HEK293 (cell line): ENCODE data around the gene FTCD.

Experiments
- CTCF ChIP-seq: fragments of 450-650 bp; formaldehyde crosslinking; IDR thresholded peaks from 2 replicates; pipeline ENCODE4 v1.5.1; 2016; ENCODE audit warnings: missing biosample characterization, missing genetic modification characterization
- MZF1 ChIP-seq: fragments of 450-650 bp; formaldehyde crosslinking; IDR thresholded peaks from 2 replicates; pipeline ENCODE4 v1.5.1; 2017; ENCODE audit warnings: missing biosample characterization, missing genetic modification characterization, borderline replicate concordance
- PATZ1 ChIP-seq: fragments of 450-650 bp; formaldehyde crosslinking; IDR thresholded peaks from 2 replicates; pipeline ENCODE4 v1.5.1; 2016; ENCODE audit warnings: missing biosample characterization, missing genetic modification characterization
- RBAK ChIP-seq: fragments of 450-650 bp; formaldehyde crosslinking; IDR thresholded peaks from 2 replicates; pipeline ENCODE4 v1.5.1; 2016; ENCODE audit warnings: missing biosample characterization, missing genetic modification characterization
- REPIN1 ChIP-seq: fragments of 450-650 bp; formaldehyde crosslinking; IDR thresholded peaks from 2 replicates; pipeline ENCODE4 v1.5.1; 2017; ENCODE audit warnings: missing biosample characterization, missing genetic modification characterization, low read depth
- TRIM28 ChIP-seq: IDR thresholded peaks from 2 replicates; pipeline ENCODE4 v1.6.1; 2011; ENCODE audit warnings: low read length, control low read depth, borderline replicate concordance
- ZNF202 ChIP-seq: fragments of 450-650 bp; formaldehyde crosslinking; IDR thresholded peaks from 2 replicates; pipeline ENCODE4 v1.5.1; 2016; ENCODE audit warnings: missing biosample characterization, missing genetic modification characterization, borderline replicate concordance
- ZNF26 ChIP-seq: fragments of 450-650 bp; formaldehyde crosslinking; IDR thresholded peaks from 2 replicates; pipeline ENCODE4 v1.5.1; 2016; ENCODE audit warnings: missing biosample characterization, missing genetic modification characterization
- ZNF302 ChIP-seq: fragments of 450-650 bp; formaldehyde crosslinking; IDR thresholded peaks from 2 replicates; pipeline ENCODE4 v1.5.1; 2016; ENCODE audit warnings: missing biosample characterization, missing genetic modification characterization, low read depth
- ZNF501 ChIP-seq: fragments of 450-650 bp; formaldehyde crosslinking; IDR thresholded peaks from 2 replicates; pipeline ENCODE4 v1.5.1; 2016; ENCODE audit warnings: missing biosample characterization, missing genetic modification characterization

- TF ChIP-seq PATZ1: no peak
- no peak for TF ChIP-seq ZNF501 (tag by site-specific recombination)
- no peak for TF ChIP-seq CTCF
- no peak for TF ChIP-seq ZNF302
- TF ChIP-seq REPIN1: no peak
- no peak for TF ChIP-seq RBAK (tag by site-specific recombination)
- no peak for TF ChIP-seq ZNF202 (tag by site-specific recombination)
- no peak for TF ChIP-seq MZF1 (tag by site-specific recombination)
- no peak for TF ChIP-seq ZNF26 (tag by site-specific recombination)
- TF ChIP-seq TRIM28: no peak
Observed at GRCh38 chr21:46121286-46122221, 33.8 kb downstream of the FTCD start.
